HG02763 (cell line): ENCODE results near the gene MIPOL1.
"Not testable (repeated sequence)": the region's sequence is repeated elsewhere in the genome, so short reads cannot be mapped to it uniquely, and the experiment has no call there.

ENCODE experiments used
- ATAC-seq: cut with Tn5 transposase; IDR thresholded peaks from one replicate; pipeline ENCODE4 v1.9.1; 2021; ENCODE audit warnings: mild to moderate bottlenecking, moderate library complexity; ENCODE audit not compliant: unreplicated experiment

The MIPOL1 gene

DNA sequence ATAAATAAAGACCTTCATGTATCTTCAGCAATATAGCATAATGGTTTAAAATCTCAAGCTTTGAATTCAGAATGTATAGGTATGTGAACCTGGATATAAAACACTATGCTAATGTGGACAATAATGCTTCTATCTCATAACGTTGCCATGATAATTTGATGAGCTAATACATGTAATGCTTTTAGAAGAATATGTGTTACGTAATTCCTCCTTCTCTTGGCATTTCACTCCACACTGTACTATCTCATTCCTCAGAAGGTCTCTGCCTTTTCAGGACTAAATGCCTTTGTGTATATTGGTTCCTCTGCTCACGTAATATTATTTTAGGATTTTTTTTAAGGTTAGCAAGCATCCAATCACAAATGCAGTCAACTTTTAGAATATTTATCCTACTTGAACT lies 310.8 kb downstream of the MIPOL1 start:
- no peak for ATAC-seq

DNA sequence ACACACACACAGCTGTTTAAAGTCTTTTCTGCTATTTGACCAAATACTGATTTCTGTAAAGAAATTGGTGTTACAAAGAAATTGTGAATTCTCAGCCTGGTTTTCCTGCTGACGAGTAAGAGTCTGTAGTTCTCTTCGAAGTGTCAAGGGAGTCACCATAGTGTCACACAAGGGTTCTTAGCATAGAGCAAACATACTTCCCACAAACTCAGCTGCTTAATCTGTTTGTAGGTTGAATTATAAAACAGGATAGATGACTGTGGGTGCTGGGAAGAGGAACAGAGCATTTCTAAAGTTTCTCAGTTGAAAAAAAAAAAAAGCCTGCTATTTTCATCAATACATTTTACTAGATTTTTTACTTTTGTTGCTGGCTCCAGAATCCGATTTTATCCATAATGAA lies 314.4 kb downstream of the MIPOL1 start:
- ATAC-seq: no peak

DNA sequence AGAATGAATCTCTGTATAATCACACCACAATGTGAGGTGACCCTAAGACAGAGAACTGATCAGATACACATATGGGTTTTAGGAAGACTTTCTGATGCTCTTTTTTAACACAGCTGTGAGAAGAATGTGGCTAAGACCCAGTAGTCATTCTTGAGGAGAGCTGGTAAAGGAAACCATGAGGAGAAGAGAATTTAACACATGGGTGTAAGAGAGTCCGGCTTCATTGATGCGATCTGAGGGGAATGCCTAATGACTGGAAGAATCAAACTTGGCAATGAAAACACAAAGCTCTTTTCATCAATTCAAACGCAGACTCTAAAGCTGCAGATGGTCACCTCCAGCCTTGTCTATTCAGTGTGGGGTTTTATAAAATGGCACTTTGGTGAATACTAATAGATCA lies 318.0 kb downstream of the MIPOL1 start:
- no peak for ATAC-seq

DNA sequence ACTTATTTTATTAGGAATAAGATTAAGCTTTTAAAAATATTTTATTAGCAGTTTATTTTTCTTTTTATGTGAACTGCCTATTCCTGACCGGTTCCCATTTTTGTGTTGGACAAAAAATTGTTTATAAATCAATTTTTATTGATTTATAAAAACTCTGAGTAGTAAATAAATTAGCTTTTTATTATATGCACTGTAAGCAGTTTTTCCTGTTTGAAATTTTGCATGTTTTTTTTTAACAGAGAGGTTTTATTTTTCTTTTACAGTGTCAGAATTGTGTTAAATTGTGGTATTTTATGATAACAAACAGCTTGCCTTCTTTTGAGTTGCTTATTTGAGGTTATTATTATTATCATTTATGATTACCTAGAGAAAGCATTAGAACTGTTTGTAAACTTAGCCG lies 329.3 kb downstream of the MIPOL1 start:
- no peak for ATAC-seq

DNA sequence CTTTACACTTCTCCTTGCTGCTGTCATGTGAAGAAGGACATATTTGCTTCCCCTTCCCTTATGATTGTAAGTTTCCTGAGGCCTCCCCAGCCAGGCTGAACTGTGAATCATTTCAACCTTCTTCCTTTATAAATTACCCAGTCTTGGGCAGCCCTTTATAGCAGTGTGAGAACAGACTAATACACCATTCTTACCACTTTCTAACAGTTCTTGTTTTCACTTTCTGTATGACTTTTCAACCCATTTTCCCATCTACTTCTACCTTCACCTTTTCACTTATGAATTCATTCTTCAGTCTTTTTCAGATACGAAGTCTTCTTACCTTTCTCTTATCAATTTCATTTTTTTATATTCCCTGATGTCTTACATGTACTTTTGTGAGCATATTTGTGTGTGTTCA lies 342.3 kb downstream of the MIPOL1 start:
- no peak for ATAC-seq

DNA sequence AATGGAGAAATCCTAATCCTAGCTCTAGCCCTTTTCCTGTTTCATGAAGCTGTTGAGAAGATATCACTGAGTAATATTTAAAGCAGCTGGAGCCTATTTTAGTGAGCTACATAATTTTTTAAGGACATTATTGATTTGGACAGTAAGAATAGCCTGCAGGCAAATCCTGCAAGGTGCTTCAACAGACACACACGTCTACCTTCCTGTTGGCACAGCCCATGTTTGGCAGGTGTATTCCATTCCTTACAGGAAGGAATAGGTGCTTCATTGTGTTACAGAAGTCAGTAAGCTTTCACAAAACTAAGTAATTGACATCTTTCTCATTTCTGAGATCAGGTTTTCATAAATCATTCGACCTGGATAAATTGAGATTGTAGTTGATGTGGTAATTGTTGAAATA lies 346.7 kb downstream of the MIPOL1 start:
- ATAC-seq: no peak

DNA sequence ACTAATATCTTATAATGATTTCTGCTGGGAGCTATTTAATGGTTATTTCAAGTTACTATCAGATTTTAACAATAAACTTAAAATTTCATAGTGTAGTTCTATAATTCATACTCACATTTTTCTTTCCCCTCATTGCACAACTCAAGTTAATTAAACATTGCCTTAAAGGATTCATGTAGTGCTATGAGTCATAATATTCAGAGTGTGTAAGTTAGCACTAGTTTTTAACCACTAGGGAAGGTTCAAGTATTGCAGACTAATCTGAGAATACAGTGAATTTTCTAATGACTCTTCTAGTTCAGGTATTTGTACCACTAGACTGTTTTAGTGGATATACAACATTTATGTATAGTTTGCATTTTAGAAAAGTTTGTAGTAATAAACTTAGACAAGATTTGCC lies 347.4 kb downstream of the MIPOL1 start:
- no peak for ATAC-seq

DNA sequence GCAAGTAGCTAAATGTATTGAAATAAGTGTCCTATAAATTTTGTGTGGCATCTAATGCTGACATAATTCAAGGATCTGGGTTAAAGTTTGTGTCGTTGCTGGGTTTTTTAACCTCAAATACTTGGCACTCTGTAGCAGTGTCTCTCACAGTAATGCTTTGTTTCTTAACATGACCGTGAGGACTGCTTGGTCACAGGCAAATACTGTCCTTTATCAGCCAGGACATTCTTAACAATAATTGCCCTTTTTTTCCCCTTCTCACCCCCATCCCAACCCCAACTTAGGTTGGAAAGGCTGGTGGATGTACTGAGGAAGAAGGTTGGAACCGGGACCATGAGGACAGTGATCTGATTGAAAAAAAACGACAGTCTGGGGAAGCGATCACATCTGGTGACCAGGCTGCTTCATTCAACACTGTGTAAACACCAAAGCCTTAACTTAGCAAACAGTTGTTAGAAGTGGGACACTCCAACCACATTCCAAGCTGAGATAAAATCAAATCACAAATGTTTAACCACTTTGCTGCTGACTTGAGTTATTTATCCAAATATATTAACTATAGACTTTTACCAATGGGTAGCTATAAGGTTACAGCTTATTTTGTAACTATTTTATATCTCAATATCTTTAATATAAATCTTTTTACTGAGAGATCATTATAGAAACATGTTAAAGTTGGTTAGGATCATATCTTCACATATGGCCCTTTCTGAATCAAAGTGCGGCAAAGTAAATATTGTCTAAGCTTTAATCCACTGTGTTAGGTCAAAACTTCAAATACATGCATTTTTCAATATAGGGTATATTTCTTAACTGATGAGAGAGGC lies 349.1 kb downstream of the MIPOL1 start:
- ATAC-seq: no peak

DNA sequence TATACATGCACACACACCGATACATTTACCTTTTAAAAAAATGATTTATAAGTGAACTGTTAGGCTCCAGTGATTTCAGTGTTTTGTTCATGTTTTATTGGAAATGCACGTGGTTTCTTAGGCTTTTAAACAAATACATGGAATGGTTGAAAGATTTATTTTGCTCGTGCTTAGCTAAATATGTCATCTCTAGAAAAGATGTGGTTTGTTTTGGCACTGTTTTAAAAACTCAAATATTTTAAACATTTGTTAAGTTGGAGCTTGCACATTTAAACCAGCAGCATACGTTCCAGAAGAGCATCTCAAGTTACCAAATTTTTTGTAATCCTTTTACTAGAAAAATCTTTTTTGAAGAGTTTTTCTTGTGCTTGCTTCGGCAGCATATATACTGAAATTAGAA lies 352.8 kb downstream of the MIPOL1 start:
- no peak for ATAC-seq

DNA sequence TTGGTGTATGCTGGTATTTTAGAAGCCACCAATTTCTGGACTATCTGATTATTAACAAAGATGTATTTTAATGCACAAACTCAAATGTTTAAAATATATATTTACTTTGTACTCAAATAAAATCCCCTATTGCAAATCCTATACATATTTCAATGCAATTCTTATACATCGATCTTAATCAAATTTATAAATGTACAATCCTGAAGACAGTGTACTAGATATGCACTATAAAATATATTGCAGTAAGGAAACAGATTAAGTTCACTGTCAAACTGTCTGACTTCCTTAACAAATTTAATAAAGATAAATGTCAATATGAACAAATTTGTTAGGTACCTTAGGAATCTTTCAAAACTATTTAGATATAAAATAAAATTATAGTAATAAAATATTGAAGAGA lies 353.4 kb downstream of the MIPOL1 start:
- no peak for ATAC-seq

DNA sequence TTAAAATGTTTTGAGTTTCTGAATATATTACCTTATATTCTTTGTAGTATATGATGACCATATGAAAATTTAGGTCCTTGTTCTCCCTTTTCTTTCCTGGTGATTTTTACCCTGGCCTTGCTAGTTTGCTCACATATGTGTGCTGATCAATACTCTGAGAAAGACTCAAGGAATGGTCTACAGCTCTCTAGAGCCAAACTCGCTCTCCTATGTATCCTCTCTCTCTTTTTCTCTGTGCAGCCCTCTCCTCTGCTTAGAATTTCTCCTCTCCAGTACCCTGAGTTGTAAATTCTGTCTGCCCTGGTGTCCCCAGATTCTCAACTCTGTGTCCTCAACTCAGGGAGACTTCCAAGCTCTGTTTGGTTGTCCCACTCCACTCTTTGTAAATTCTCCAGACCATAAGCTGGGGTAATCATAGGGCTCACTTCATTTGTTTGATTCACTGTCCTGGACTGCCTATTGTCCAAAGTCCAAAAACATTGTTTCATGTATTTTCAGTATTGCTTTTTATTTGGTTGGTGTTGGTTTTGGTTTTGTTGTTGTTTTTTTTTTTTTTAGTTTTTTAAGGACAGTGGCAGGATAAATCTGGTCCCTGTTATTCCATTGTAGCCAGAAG lies 356.3 kb downstream of the MIPOL1 start:
- no peak for ATAC-seq

DNA sequence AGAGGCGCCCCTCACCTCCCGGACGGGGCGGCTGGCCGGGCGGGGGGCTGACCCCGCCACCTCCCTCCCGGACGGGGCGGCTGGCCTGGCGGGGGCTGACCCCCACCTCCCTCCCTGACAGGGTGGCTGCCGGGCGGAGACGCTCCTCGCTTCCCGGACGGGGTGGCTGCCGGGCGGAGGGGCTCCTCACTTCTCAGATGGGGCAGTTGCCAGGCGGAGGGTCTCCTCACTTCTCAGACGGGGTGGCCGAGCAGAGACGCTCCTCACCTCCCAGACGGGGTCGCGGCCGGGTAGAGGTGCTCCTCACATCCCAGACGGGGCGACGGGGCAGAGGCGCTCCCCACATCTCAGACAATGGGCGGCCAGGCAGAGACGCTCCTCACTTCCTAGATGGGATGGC lies 357.9 kb downstream of the MIPOL1 start:
- not testable (repeated sequence) for ATAC-seq

DNA sequence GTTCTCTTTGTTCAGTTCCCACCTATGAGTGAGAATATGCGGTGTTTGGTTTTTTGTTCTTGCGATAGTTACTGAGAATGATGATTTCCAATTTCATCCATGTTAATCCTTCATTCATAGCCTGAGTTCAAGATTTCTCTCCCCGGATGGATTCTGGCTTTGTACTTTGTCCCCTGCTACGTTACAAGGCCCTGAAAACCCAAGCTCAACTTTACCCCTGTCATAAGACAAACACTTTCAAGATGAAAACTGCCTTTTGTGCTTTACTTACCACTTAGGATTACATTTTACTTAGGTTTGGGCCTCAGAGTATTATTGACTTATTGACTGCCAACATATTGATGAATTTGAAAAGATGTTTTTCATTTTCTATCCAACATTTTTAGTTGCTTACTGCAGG lies 361.0 kb downstream of the MIPOL1 start:
- no peak for ATAC-seq

DNA sequence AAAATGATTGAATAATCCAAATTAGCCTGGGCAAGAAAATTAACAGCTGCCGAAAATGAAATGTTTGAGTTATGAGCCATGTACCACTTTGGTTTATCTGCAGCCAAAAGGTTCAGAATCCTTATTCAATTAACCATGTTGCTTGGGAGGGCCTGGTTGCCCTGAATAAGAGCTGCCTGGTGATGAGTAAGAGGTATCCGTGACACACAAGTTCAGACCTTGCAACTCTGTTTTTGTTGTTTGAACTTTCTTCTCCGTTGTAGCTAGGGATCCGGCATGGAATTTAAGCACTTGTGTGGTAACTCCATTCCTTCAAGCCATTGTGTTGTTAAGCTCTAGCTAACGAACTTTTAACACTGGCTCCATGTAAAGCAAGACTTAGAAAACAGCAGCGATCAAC lies 361.6 kb downstream of the MIPOL1 start:
- no peak for ATAC-seq

DNA sequence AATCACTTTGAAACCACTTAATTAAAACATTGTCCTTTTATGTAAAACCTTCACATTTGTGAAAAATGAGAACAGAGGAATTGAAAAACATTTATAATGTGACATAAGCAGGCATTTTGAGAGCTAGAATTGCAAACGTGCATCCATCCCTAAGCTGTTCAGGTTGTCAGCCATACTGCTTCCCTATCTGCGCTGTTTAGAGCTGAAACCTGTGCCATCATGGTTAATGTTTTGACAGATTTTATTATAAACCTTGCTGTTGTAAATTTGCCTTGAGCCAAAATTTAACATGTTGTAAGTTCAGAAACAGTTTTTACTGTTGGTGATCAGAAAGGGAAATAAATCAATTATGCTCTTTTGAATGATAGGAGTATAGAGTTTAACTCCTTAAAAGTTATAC lies 365.5 kb downstream of the MIPOL1 start:
- no peak for ATAC-seq

DNA sequence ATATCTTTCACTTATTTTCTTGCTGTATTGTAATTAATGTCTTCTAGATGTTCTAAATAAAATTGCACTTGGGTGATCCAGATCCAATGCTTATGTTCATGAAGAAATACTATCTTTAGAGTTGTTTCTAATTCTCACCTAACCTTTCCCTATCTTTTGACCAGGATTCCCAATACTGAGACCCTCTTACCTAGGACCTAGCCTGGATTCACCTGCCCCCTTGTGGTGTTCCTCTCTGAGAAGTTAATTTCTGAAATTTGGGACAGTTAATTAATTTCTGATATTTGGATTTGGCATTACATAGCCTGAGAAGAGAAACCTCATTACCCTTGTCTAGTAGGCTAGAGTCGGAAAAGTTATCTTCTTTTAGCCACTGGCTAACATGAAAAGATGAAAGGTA lies 367.8 kb downstream of the MIPOL1 start:
- ATAC-seq: no peak

DNA sequence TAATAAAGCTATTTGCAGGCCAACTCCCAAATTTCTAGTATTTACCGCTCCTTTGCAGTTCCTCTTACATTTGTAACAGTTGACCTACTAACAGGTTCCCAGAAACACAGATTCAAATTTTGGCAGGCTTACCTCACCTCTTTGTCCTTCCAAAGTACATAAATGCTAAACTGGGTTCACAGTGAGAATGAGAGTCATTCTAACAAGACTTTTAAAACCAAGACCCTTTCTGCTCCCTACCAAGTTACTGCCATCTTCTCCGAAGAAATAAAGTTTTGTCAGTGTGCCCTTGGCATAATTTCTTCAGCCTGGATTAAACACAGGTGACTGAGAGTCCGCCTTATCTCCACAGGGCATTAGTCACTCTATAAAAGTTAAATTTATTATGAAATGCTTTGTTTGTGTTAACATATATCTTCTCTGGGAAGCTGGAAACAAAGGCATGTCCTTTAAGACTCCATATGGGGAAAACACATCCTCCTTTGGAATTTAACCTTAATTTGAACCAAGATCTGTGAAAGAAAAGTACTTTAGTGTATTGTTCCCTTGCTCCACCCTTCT lies 369.2 kb downstream of the MIPOL1 start:
- ATAC-seq: no peak

DNA sequence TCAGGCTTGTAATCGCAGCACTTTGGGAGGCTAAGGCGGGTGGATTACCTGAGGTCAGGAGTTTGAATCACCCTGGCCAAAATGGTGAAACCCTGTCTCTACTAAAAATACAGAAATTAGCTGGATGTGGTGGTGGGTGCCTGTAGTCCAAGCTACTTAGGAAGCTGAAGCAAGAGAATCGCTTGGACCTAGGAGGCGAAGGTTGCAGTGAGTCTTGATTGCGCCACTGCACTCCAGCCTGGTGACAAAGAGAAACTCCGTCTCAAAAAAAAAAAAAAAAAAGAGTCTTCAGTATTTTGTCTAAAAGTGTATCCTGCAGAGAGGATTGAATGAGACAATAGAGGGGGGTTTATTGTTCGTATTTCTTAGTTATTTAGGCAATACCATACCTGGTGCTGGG lies 372.0 kb downstream of the MIPOL1 start:
- ATAC-seq: no peak

DNA sequence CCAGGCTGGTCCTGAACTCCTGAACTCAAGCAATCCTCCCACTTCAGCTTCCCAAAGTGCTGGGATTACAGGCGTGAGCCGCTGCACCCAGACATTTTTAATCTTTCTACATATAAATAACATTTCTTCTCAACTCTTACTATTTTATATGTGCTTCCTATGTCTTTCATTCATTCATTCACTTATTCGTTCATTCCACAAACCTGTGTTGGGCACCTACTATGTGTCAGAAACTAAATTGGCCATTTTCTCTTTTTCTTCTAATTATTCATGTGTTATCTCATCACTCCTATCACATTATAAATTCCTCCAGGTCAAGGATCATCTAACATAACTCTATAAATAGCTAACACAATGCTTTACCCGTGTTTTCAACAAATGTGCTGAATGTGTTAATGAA lies 373.7 kb downstream of the MIPOL1 start:
- no peak for ATAC-seq

DNA sequence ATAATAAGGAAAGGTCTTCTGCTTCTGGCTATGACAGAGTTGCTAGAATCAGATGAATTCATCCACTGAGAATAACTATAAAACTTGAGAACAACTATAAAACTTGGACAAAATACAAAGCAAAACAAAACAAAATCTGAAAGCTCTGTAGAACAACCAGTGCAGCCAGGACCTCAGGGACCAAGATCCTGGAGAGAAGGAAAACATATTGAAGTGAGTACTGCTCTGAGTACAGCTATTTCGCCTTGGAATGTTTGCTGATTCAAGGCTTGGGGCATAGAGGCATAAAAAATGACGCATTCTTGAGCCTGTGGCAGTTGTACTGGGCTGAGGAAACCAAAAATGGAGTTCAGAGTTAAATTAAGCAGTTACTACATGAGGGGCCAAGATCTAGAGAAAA lies 375.6 kb downstream of the MIPOL1 start:
- ATAC-seq: no peak

DNA sequence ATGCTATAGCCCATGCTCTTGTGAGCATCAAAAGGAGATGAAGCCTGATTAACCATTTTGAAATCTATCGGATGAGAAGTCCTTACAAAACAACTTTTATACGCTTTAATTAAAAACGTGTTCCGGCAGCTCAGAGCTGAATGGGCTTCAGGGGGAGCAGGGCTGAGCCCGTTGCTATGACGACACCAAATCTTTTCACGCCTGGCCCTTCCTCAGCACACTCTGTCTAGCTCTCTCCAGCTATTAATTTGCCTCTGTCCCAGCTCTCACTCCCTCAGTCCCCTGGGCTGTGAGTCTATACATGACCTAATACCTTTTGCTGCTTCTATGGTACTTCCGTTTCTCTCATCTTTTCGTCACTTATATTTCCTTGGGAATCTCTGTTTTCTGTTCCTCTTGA lies 381.5 kb downstream of the MIPOL1 start:
- no peak for ATAC-seq

DNA sequence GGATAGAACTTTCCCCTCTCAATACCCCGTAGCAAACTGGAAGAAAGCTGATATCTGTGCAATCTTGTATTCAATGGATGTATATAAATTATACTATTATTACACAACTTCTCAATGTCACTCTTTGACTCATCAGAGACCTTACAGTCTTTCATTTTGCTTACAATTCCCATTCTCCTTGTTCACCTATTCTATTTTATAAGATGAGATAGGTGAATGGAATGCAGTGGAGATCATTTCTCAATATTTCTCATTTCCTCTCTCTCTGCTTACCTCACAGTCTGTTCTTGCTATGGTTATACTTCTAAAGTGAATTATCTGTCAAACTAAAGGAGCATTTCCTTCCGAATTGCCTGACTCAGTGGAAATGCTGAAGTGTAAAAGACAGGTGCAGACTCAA lies 382.4 kb downstream of the MIPOL1 start:
- ATAC-seq: no peak
